Measurements from ENCODE around the gene CPVL. TPM values are rescaled to one million over a fixed set of nuclear protein-coding genes. Genes with fewer than 3 reads are reported as not detected.

CPVL gene
- total RNA-seq, 1 donor = 0.36 TPM

DNA sequence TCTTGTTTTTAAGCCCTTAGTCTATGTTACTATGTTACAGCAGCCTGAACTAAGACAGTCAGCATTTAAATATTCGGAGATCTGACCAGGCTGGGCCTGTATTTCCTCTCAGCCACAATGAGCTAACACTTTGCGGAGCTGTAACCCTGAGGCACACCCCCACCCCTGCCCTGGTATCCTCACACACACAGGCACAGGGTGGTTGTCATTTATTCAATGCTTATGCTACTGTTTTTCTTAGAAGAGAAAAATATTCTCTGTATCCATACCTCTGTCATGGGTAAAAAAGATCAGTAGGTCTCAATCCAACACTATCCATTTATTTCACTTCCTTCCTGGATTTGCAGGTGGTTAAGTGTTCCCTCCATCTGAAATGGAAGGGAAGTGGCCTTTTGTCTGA is 107.9 kb downstream of the CPVL start:
- Histone ChIP-seq H3K27ac (ENCODE audit: low read depth, low read length) (no peak overlapping the region), H4K20me1 (ENCODE audit: insufficient read depth, low read length) (no peaks in the 10 kb centered on the region), H3K4me1 (ENCODE audit: insufficient read depth, low read length) (peaks cover 33% of the 10 kb centered on the region), H3K27me3 (ENCODE audit: insufficient read depth, low read length) (no peaks in the 10 kb centered on the region), H2AFZ (ENCODE audit: low read length) (no peak overlapping the region), H3K79me2 (ENCODE audit: insufficient read depth, low read length) (no peaks in the 10 kb centered on the region), H3K36me3 (ENCODE audit: insufficient read depth, low read length) (no peaks in the 10 kb centered on the region), H3K9me3 (ENCODE audit: low read depth, low read length) (no peaks in the 10 kb centered on the region), H3K4me3 (ENCODE audit: insufficient read depth, low read length) (no peak overlapping the region), H3K4me2 (ENCODE audit: insufficient read depth, low read length) (no peak overlapping the region)
- DNase-seq (ENCODE audit: insufficient read length, low spot score, missing footprints) = no peak
- TF ChIP-seq, protein P1, sequence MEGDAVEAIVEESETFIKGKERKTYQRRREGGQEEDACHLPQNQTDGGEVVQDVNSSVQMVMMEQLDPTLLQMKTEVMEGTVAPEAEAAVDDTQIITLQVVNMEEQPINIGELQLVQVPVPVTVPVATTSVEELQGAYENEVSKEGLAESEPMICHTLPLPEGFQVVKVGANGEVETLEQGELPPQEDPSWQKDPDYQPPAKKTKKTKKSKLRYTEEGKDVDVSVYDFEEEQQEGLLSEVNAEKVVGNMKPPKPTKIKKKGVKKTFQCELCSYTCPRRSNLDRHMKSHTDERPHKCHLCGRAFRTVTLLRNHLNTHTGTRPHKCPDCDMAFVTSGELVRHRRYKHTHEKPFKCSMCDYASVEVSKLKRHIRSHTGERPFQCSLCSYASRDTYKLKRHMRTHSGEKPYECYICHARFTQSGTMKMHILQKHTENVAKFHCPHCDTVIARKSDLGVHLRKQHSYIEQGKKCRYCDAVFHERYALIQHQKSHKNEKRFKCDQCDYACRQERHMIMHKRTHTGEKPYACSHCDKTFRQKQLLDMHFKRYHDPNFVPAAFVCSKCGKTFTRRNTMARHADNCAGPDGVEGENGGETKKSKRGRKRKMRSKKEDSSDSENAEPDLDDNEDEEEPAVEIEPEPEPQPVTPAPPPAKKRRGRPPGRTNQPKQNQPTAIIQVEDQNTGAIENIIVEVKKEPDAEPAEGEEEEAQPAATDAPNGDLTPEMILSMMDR (IDR thresholded peaks at IDR 0.05; ENCODE audit: extremely low read depth, low read depth, low read length) = no peak

DNA sequence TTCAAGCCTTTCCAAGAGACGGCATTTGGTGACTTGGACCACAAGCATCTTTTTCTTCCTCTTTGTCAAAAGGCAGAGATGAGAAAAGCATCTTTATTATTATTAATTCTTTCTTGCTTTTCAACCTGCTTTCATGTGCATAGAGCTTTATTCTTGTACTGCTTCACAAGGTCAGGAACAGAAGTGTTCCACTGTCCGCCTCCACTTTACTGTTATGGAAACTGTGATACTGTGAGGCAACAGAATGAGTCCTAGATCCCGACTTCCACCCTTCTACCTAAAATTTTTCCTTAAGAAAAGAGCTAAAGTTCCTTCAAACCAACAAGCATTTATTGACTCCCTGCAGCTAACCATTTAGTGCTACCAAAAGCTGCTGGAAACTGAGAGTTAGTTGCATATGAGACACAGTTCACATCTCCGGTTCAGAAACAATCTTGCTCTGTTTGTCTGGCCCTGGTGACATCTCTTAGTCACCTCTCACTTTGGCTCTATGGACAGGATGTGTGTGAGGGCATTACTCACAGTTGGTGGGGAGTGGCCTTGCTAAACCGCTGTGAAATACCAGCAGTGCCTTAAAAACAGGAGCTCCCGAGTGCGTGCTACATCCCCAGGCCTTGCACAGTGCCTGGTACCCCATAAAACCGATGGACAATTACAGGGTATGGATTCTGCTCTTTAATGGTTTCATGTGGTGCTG is 111.1 kb downstream of the CPVL start:
- Histone ChIP-seq H3K27ac (ENCODE audit: low read depth, low read length) (peak overlapping the region; percentile 13), H3K4me2 (ENCODE audit: insufficient read depth, low read length) (peak overlapping the region; percentile 16)

DNA sequence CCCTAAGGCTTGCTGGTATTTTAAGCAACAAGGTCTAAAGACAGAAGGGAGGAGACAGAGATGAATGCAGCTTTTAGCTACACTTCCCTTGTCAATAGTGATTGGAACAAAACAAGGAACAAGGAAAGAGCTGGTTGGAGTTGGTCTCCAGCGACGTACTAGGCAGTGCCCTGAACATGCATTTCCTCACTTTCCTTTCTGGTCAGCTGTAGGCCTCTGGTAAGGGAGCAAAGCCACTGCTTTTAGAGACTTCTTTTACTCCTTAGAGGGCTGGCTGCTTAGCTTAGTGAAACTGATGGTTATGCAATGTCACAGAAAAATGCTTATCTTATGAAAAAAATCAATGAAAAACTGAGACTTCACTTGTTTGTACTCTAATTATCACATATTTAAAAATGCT is 112.8 kb downstream of the CPVL start:
- no peak overlapping the region for H3K27ac ChIP-seq (ENCODE audit: low read depth, low read length)
- no peaks in the 10 kb centered on the region for H3K36me3 ChIP-seq (ENCODE audit: insufficient read depth, low read length)
- no peaks in the 10 kb centered on the region for H4K20me1 ChIP-seq (ENCODE audit: insufficient read depth, low read length)
- H3K27me3 ChIP-seq (ENCODE audit: insufficient read depth, low read length) = no peaks in the 10 kb centered on the region
- TF ChIP-seq, protein P1 (IDR thresholded peaks at IDR 0.05; ENCODE audit: extremely low read depth, low read depth, low read length) = no peak
- H3K9me3 ChIP-seq (ENCODE audit: low read depth, low read length) = no peaks in the 10 kb centered on the region
- no peak for DNase-seq (ENCODE audit: insufficient read length, low spot score, missing footprints)
- no peaks in the 10 kb centered on the region for H3K79me2 ChIP-seq (ENCODE audit: insufficient read depth, low read length)
- no peak overlapping the region for H3K4me3 ChIP-seq (ENCODE audit: insufficient read depth, low read length)
- H3K4me1 ChIP-seq (ENCODE audit: insufficient read depth, low read length) = peaks cover 18% of the 10 kb centered on the region
- no peak overlapping the region for H3K4me2 ChIP-seq (ENCODE audit: insufficient read depth, low read length)
- H2AFZ ChIP-seq (ENCODE audit: low read length) = peak overlapping the region; percentile 33

More for the DNA sequence above, 111.1 kb downstream of the CPVL start:
- H3K27me3 ChIP-seq (ENCODE audit: insufficient read depth, low read length) = no peaks in the 10 kb centered on the region
- no peak overlapping the region for H3K4me3 ChIP-seq (ENCODE audit: insufficient read depth, low read length)
- TF ChIP-seq, protein P1 (IDR thresholded peaks at IDR 0.05; ENCODE audit: extremely low read depth, low read depth, low read length) = no peak
- no peaks in the 10 kb centered on the region for H4K20me1 ChIP-seq (ENCODE audit: insufficient read depth, low read length)
- H3K9me3 ChIP-seq (ENCODE audit: low read depth, low read length) = no peaks in the 10 kb centered on the region
- H3K36me3 ChIP-seq (ENCODE audit: insufficient read depth, low read length) = no peaks in the 10 kb centered on the region
- H3K4me1 ChIP-seq (ENCODE audit: insufficient read depth, low read length) = peaks cover 29% of the 10 kb centered on the region
- DNase-seq (ENCODE audit: insufficient read length, low spot score, missing footprints) = peak; percentile 91
- peak overlapping the region; percentile 32 for H2AFZ ChIP-seq (ENCODE audit: low read length)
- no peaks in the 10 kb centered on the region for H3K79me2 ChIP-seq (ENCODE audit: insufficient read depth, low read length)

DNA sequence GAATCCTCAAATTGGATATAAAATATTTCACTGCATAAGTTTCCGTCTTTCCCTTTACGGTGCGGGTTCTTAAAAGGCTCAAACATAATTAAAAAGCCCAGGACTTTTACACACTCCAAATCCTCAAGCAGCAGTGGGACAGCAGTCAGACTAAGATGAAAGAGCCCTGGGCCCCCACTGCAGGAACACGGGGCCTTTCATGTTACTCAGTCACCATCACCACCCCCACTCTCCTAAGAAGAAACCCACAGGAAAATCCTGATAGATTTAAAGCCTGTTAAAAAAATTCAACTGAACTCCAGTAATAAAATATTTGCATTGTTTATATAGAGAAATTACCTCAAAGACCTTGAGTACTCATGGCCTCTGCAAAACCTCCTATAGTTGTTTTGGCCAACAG is 114.2 kb downstream of the CPVL start:
- no peak overlapping the region for H3K4me3 ChIP-seq (ENCODE audit: insufficient read depth, low read length)
- H2AFZ ChIP-seq (ENCODE audit: low read length) = no peak overlapping the region
- H3K9me3 ChIP-seq (ENCODE audit: low read depth, low read length) = peaks cover 2% of the 10 kb centered on the region
- TF ChIP-seq, protein P1 (IDR thresholded peaks at IDR 0.05; ENCODE audit: extremely low read depth, low read depth, low read length) = no peak
- H3K36me3 ChIP-seq (ENCODE audit: insufficient read depth, low read length) = no peaks in the 10 kb centered on the region
- H3K79me2 ChIP-seq (ENCODE audit: insufficient read depth, low read length) = no peaks in the 10 kb centered on the region
- no peak overlapping the region for H3K4me2 ChIP-seq (ENCODE audit: insufficient read depth, low read length)
- H3K27ac ChIP-seq (ENCODE audit: low read depth, low read length) = no peak overlapping the region
- peaks cover 12% of the 10 kb centered on the region for H3K4me1 ChIP-seq (ENCODE audit: insufficient read depth, low read length)
- DNase-seq (ENCODE audit: insufficient read length, low spot score, missing footprints) = no peak
- H4K20me1 ChIP-seq (ENCODE audit: insufficient read depth, low read length) = no peaks in the 10 kb centered on the region
- H3K27me3 ChIP-seq (ENCODE audit: insufficient read depth, low read length) = no peaks in the 10 kb centered on the region

Measured in osteoblast (primary cell).